GM23338 (cell line): Measurements from ENCODE around the gene GSDMA. TPM values are rescaled to one million over a fixed set of nuclear protein-coding genes. Genes with fewer than 3 reads are reported as not detected.
A peak's percentile ranks its signal among the peaks of the same experiment; 100 is the strongest.

Experiments used
- ATAC-seq: fragments of 200-7000 bp; cut with Tn5 transposase; 3 replicates; pipeline ENCODE4 v1.9.1; 2020
- DNase-seq: peaks from one replicate; pipeline ENCODE4 v3.0.0-alpha.2; 2015; ENCODE audit warnings: low spot score
- H2AFZ ChIP-seq: fragments of 200-600 bp; sonication (generic); 2 replicates; pipeline ENCODE4 v1.8.0; 2016; ENCODE audit warnings: antibody characterized with exemption, mild to moderate bottlenecking, moderate library complexity
- H3F3A ChIP-seq: fragments of 200-600 bp; sonication (generic); replicated peaks from 2 replicates; pipeline ENCODE4 v1.8.0; 2017; ENCODE audit warnings: antibody characterized with exemption, mixed run types, low read depth
- H3K27ac ChIP-seq: fragments of 200-600 bp; sonication (generic); 2 replicates; pipeline ENCODE4 v1.6.1; 2016; ENCODE audit warnings: low read depth
- H3K27me3 ChIP-seq: fragments of 200-600 bp; sonication (generic); 2 replicates; pipeline ENCODE4 v1.8.0; 2016; ENCODE audit warnings: mild to moderate bottlenecking, mixed run types, moderate library complexity; ENCODE audit not compliant: insufficient read depth
- H3K36me3 ChIP-seq: fragments of 200-600 bp; sonication (generic); 2 replicates; pipeline ENCODE4 v1.8.0; 2016; ENCODE audit warnings: mild to moderate bottlenecking; ENCODE audit not compliant: insufficient read depth
- H3K4me1 ChIP-seq: fragments of 200-600 bp; sonication (generic); 2 replicates; pipeline ENCODE4 v1.8.0; 2016; ENCODE audit warnings: mild to moderate bottlenecking, moderate library complexity; ENCODE audit not compliant: insufficient read depth
- H3K4me2 ChIP-seq: fragments of 200-600 bp; sonication (generic); 2 replicates; pipeline ENCODE4 v1.7.1; 2017; ENCODE audit warnings: mixed run types
- H3K4me3 ChIP-seq: fragments of 200-600 bp; sonication (generic); 2 replicates; pipeline ENCODE4 v1.6.1; 2016; ENCODE audit warnings: mixed run types
- H3K79me2 ChIP-seq: fragments of 200-600 bp; sonication (generic); replicated peaks from 2 replicates; pipeline ENCODE4 v1.8.0; 2017; ENCODE audit warnings: mild to moderate bottlenecking; ENCODE audit not compliant: insufficient read depth
- H3K9me2 ChIP-seq: fragments of 200-600 bp; sonication (generic); 2 replicates; pipeline ENCODE4 v1.8.0; 2017; ENCODE audit not compliant: insufficient read depth
- H4K20me1 ChIP-seq: fragments of 200-600 bp; sonication (generic); replicated peaks from 2 replicates; pipeline ENCODE4 v1.8.0; 2017; ENCODE audit warnings: mild to moderate bottlenecking; ENCODE audit not compliant: insufficient read depth
- H3K27ac Mint-ChIP-seq: 2 replicates; pipeline ENCODE4 v1.8.0; 2020; ENCODE audit warnings: inconsistent platforms, mild to moderate bottlenecking, moderate library complexity, mixed read lengths
- H3K27me3 Mint-ChIP-seq: 3 replicates; pipeline ENCODE4 v1.8.0; 2022; ENCODE audit warnings: low read depth, mild to moderate bottlenecking, moderate library complexity, mixed read lengths, inconsistent platforms; ENCODE audit not compliant: insufficient read depth, poor library complexity
- H3K36me3 Mint-ChIP-seq: 3 replicates; pipeline ENCODE4 v1.8.0; 2021; ENCODE audit warnings: low read depth, mild to moderate bottlenecking, inconsistent platforms, moderate library complexity, mixed read lengths
- H3K4me1 Mint-ChIP-seq: 3 replicates; pipeline ENCODE4 v1.8.0; 2020; ENCODE audit warnings: mild to moderate bottlenecking, inconsistent platforms, mixed read lengths
- H3K4me3 Mint-ChIP-seq: 3 replicates; pipeline ENCODE4 v1.8.0; 2021; ENCODE audit warnings: moderate library complexity, mild to moderate bottlenecking, inconsistent platforms, mixed read lengths
- H3K9me3 Mint-ChIP-seq: 3 replicates; pipeline ENCODE4 v1.8.0; 2020; ENCODE audit warnings: moderate library complexity, mild to moderate bottlenecking, inconsistent platforms, mixed read lengths
- CREB1 ChIP-seq: fragments of 250-450 bp; sonication (Bioruptor Pico); IDR thresholded peaks from 2 replicates; pipeline ENCODE4 v1.5.0; 2020; ENCODE audit warnings: low read depth, mild to moderate bottlenecking, moderate library complexity
- CTCF ChIP-seq, 2 experiments: fragments of 200-600 bp in 1 of 2; sonication (generic) in 1 of 2; conservative IDR thresholded peaks; 2 replicates each; pipeline versions ENCODE4 v1.5.1 to v1.6.1; 2016 to 2017; ENCODE audit warnings: antibody characterized with exemption in 2 of 2, low read depth in 2 of 2, mild to moderate bottlenecking in 2 of 2, moderate library complexity in 1 of 2
- EZH2 ChIP-seq: fragments of 200-600 bp; sonication (generic); IDR thresholded peaks from one replicate; pipeline ENCODE4 v1.8.0; 2017; ENCODE audit warnings: antibody characterized with exemption, mild to moderate bottlenecking, low read depth; ENCODE audit not compliant: unreplicated experiment
- EZH2phosphoT487 ChIP-seq: fragments of 200-600 bp; sonication (generic); IDR thresholded peaks from one replicate; pipeline ENCODE4 v1.8.1; 2018; ENCODE audit warnings: antibody characterized with exemption; ENCODE audit not compliant: unreplicated experiment
- JUNB ChIP-seq: IDR thresholded peaks from one replicate; pipeline ENCODE4 v1.6.1; 2016; ENCODE audit warnings: antibody characterized with exemption; ENCODE audit not compliant: unreplicated experiment
- NANOG ChIP-seq: IDR thresholded peaks from 2 replicates; pipeline ENCODE4 v1.6.1; 2016; ENCODE audit warnings: antibody characterized with exemption, borderline replicate concordance
- POLR2AphosphoS5 ChIP-seq: IDR thresholded peaks from 2 replicates; pipeline ENCODE4 v1.6.1; 2016; ENCODE audit warnings: antibody characterized with exemption, low read depth
- REST ChIP-seq: IDR thresholded peaks from one replicate; pipeline ENCODE4 v1.6.1; 2018; ENCODE audit warnings: antibody characterized with exemption; ENCODE audit not compliant: unreplicated experiment
- ZNF114 ChIP-seq: fragments of 250-450 bp; sonication (Bioruptor Pico); IDR thresholded peaks from 2 replicates; pipeline ENCODE4 v1.5.0; 2020; ENCODE audit warnings: mild to moderate bottlenecking, moderate library complexity
- ZNF331 ChIP-seq: fragments of 250-450 bp; sonication (Bioruptor Pico); IDR thresholded peaks from 2 replicates; pipeline ENCODE4 v1.5.0; 2020; ENCODE audit warnings: low read depth, mild to moderate bottlenecking, moderate library complexity
- polyA plus RNA-seq: library from polyadenylated mRNA; unstranded; fragments of >200 nt; fragmentation: Nextera tagmentation; extraction: Ambion mirVana; gene quantifications from 2 replicates; pipeline ENCODE4 v1.2.1, GENCODE V29; 2016
- total RNA-seq: library from RNA; depleted of rRNA; stranded (reverse); fragments of >200 nt; shearing (Covaris generic); gene quantifications from 2 replicates; pipeline ENCODE4 v1.2.3, GENCODE V29; 2014

The GSDMA gene
- total and polyA plus RNA-seq, 2 experiments from 2014 or later, result not detected

- peak in 1 of 2 experiments; percentile 67; a peak in 3 of 4 replicates for TF ChIP-seq CTCF (conservative IDR thresholded peaks at IDR 0.05; ENCODE audit: low read depth in 2 of 2)
- TF ChIP-seq POLR2AphosphoS5, result peak; percentile 81
- TF ChIP-seq CREB1, result peak; percentile 99
- no peak for TF ChIP-seq EZH2phosphoT487
- TF ChIP-seq ZNF114 (CRISPR knock-in tag), result 0 out of 2 replicates have a peak, but pooled peaks have one; percentile 13
Measured at GRCh38 chr17:39980351-39981206, 17.8 kb downstream of the GSDMA start, which contains the start of gene PSMD3 (continued).

GRCh38 chr17:39981207-39981741, 18.5 kb downstream of the GSDMA start:
- peak overlapping the region; percentile 77 for H3K4me3 ChIP-seq
- no peaks in the 10 kb centered on the region for H3K27me3 ChIP-seq
- Mint-ChIP-seq H3K27me3 (peaks cover 9% of the 10 kb centered on the region), H3K4me3 (peak overlapping the region; percentile 92), H3K27ac (peak overlapping the region; percentile 94), H3K9me3 (no peaks in the 10 kb centered on the region), H3K36me3 (peaks cover 35% of the 10 kb centered on the region), H3K4me1 (peaks cover 23% of the 10 kb centered on the region)
- no peak overlapping the region for H2AFZ ChIP-seq
- peak overlapping the region; percentile 99 for H3K4me2 ChIP-seq
- peak overlapping the region; percentile 85 for H3K27ac ChIP-seq
- peaks cover 16% of the 10 kb centered on the region for H4K20me1 ChIP-seq
- no peak for TF ChIP-seq ZNF114 (CRISPR knock-in tag)
- no peak for TF ChIP-seq EZH2
- TF ChIP-seq NANOG, result no peak
- peaks cover 20% of the 10 kb centered on the region for H3K4me1 ChIP-seq
- peaks cover 19% of the 10 kb centered on the region for H3K36me3 ChIP-seq
- H3F3A ChIP-seq, result peaks cover 8% of the 10 kb centered on the region; the same call in 1 of the 2 replicates
- DNase-seq (no peak), ATAC-seq (no peak; the same call in 2 of the 3 replicates)
- no peaks in the 10 kb centered on the region for H3K9me2 ChIP-seq
- H3K79me2 ChIP-seq, result peaks cover 29% of the 10 kb centered on the region

- H3K4me3 Mint-ChIP-seq, result peak overlapping the region; percentile 92
- DNase-seq (no peak), ATAC-seq (no peak)
- Histone ChIP-seq H2AFZ (no peak overlapping the region), H3K79me2 (peaks cover 29% of the 10 kb centered on the region), H3K27ac (no peak overlapping the region), H4K20me1 (peaks cover 16% of the 10 kb centered on the region), H3K27me3 (no peaks in the 10 kb centered on the region), H3K4me3 (peak overlapping the region; percentile 77), H3K9me2 (no peaks in the 10 kb centered on the region), H3K36me3 (peaks cover 24% of the 10 kb centered on the region), H3K4me2 (peak overlapping the region; percentile 99), H3K4me1 (peaks cover 20% of the 10 kb centered on the region), H3F3A (peaks cover 8% of the 10 kb centered on the region; the same call in 1 of the 2 replicates)
- peak overlapping the region; percentile 94 for H3K27ac Mint-ChIP-seq
- H3K36me3 Mint-ChIP-seq, result peaks cover 41% of the 10 kb centered on the region
- H3K9me3 Mint-ChIP-seq, result no peaks in the 10 kb centered on the region
- peaks cover 9% of the 10 kb centered on the region for H3K27me3 Mint-ChIP-seq
- peaks cover 23% of the 10 kb centered on the region for H3K4me1 Mint-ChIP-seq
- TF ChIP-seq ZNF114 (CRISPR knock-in tag) (no peak), REST (no peak), JUNB (no peak), POLR2AphosphoS5 (no peak), NANOG (no peak), ZNF331 (CRISPR knock-in tag) (no peak)
Measured at GRCh38 chr17:39981766-39982375, 19.1 kb downstream of the GSDMA start.
